ENCODE results near the gene GSS.

The GSS gene

GRCh38 chr20:34956041-34956458 lies 444 bp upstream of the GSS start:
- H3K4me3 ChIP-seq (ENCODE audit: low read length) = no peak overlapping the region
- H3K23ac ChIP-seq (ENCODE audit: low read length) = no peak overlapping the region
- peak overlapping the region; percentile 1 for H3K18ac ChIP-seq (ENCODE audit: low read length)
- no peaks in the 10 kb centered on the region for H3K79me1 ChIP-seq (ENCODE audit: low read length)
- no peak for DNase-seq
- H3K27ac ChIP-seq (ENCODE audit: low read depth, low read length) = no peak overlapping the region
- H3K4ac ChIP-seq (ENCODE audit: low read depth, low read length) = no peak overlapping the region
- H2BK5ac ChIP-seq (ENCODE audit: low read length) = no peak overlapping the region
- no peak overlapping the region for H2BK15ac ChIP-seq (replicated peaks; ENCODE audit: low read depth)
- peak overlapping the region; percentile 56 for H3K9ac ChIP-seq (ENCODE audit: low read length)
- WGBS (ENCODE audit: extremely low coverage, insufficient coverage, low lambda C conversion rate) = no CpG with 5 or more reads among the region's 6 CpGs
- H2AK5ac ChIP-seq (ENCODE audit: low read length) = no peak overlapping the region
- no peak overlapping the region for H2BK120ac ChIP-seq (ENCODE audit: low read depth, low read length)
- H3K4me2 ChIP-seq (ENCODE audit: low read length) = peak overlapping the region; percentile 69
- peaks cover 2% of the 10 kb centered on the region for H3K4me1 ChIP-seq (ENCODE audit: control insufficient read depth, low read depth, low read length)
- no peaks in the 10 kb centered on the region for H3K79me2 ChIP-seq (ENCODE audit: control insufficient read depth, insufficient read depth, low read length)
- H3K27me3 ChIP-seq (ENCODE audit: insufficient read depth, low read length, poor library complexity) = no peaks in the 10 kb centered on the region
- no peak overlapping the region for H4K5ac ChIP-seq (ENCODE audit: low read length)
- peak overlapping the region; percentile 89 for H3K56ac ChIP-seq (ENCODE audit: low read length)
- no peak overlapping the region for H4K8ac ChIP-seq (ENCODE audit: low read depth, low read length)
- no peaks in the 10 kb centered on the region for H3K36me3 ChIP-seq (ENCODE audit: control insufficient read depth, insufficient read depth, low read length)

DNA sequence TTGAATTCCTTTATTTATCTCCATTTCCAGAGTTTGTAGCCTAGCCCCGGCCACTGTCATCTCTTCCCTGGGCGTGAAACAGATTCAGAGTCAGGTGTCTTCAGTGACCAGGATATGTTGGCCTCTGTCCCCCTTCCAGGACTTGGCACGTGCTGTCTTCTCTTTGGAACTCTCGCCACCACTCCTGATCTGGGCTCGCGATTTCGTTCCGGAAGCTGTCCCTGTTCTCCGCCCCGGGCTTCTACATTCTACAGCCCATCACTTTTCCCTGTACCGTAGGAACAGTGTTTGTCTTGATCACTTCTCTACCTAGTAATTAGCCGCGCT lies 739 bp downstream of the GSS start:
- H3K27me3 ChIP-seq (ENCODE audit: insufficient read depth, low read length, poor library complexity) = no peaks in the 10 kb centered on the region
- peaks cover 2% of the 10 kb centered on the region for H3K4me1 ChIP-seq (ENCODE audit: control insufficient read depth, low read depth, low read length)
- no peak overlapping the region for H3K23ac ChIP-seq (ENCODE audit: low read length)
- no peak overlapping the region for H4K8ac ChIP-seq (ENCODE audit: low read depth, low read length)
- no peak overlapping the region for H3K18ac ChIP-seq (ENCODE audit: low read length)
- H3K79me1 ChIP-seq (ENCODE audit: low read length) = no peaks in the 10 kb centered on the region
- H3K79me2 ChIP-seq (ENCODE audit: control insufficient read depth, insufficient read depth, low read length) = no peaks in the 10 kb centered on the region
- peak; percentile 58 for DNase-seq
- H3K4ac ChIP-seq (ENCODE audit: low read depth, low read length) = peak overlapping the region; percentile 41
- peak overlapping the region; percentile 69 for H3K4me2 ChIP-seq (ENCODE audit: low read length)
- WGBS (ENCODE audit: extremely low coverage, insufficient coverage, low lambda C conversion rate) = no CpG with 5 or more reads among the region's 13 CpGs
- H3K4me3 ChIP-seq (ENCODE audit: low read length) = peak overlapping the region; percentile 39
- H2AK5ac ChIP-seq (ENCODE audit: low read length) = no peak overlapping the region
- no peak overlapping the region for H3K27ac ChIP-seq (ENCODE audit: low read depth, low read length)
- H2BK5ac ChIP-seq (ENCODE audit: low read length) = no peak overlapping the region
- H3K9ac ChIP-seq (ENCODE audit: low read length) = peak overlapping the region; percentile 92
- H4K5ac ChIP-seq (ENCODE audit: low read length) = no peak overlapping the region
- no peak overlapping the region for H2BK15ac ChIP-seq (replicated peaks; ENCODE audit: low read depth)
- H2BK120ac ChIP-seq (ENCODE audit: low read depth, low read length) = no peak overlapping the region
- H3K56ac ChIP-seq (ENCODE audit: low read length) = peak overlapping the region; percentile 84
- no peaks in the 10 kb centered on the region for H3K36me3 ChIP-seq (ENCODE audit: control insufficient read depth, insufficient read depth, low read length)

- Histone ChIP-seq H3K27me3 (ENCODE audit: insufficient read depth, low read length, poor library complexity) (no peaks in the 10 kb centered on the region), H4K5ac (ENCODE audit: low read length) (no peak overlapping the region), H3K79me1 (ENCODE audit: low read length) (no peaks in the 10 kb centered on the region), H3K4me2 (ENCODE audit: low read length) (no peak overlapping the region), H4K8ac (ENCODE audit: low read depth, low read length) (no peak overlapping the region), H3K18ac (ENCODE audit: low read length) (no peak overlapping the region), H2BK15ac (replicated peaks; ENCODE audit: low read depth) (no peak overlapping the region), H3K79me2 (ENCODE audit: control insufficient read depth, insufficient read depth, low read length) (no peaks in the 10 kb centered on the region), H3K56ac (ENCODE audit: low read length) (no peak overlapping the region), H3K36me3 (ENCODE audit: control insufficient read depth, insufficient read depth, low read length) (no peaks in the 10 kb centered on the region), H2AK5ac (ENCODE audit: low read length) (no peak overlapping the region), H2BK120ac (ENCODE audit: low read depth, low read length) (no peak overlapping the region), H3K4me3 (ENCODE audit: low read length) (no peak overlapping the region), H3K4ac (ENCODE audit: low read depth, low read length) (no peak overlapping the region), H3K9ac (ENCODE audit: low read length) (no peak overlapping the region), H3K4me1 (ENCODE audit: control insufficient read depth, low read depth, low read length) (peaks cover 2% of the 10 kb centered on the region), H3K27ac (ENCODE audit: low read depth, low read length) (no peak overlapping the region), H3K23ac (ENCODE audit: low read length) (no peak overlapping the region), H2BK5ac (ENCODE audit: low read length) (no peak overlapping the region)
- DNase-seq = no peak
- WGBS (ENCODE audit: extremely low coverage, insufficient coverage, low lambda C conversion rate) = no CpG with 5 or more reads among the region's 7 CpGs
Measured at GRCh38 chr20:34953960-34954359, 1.6 kb downstream of the GSS start.

GRCh38 chr20:34952671-34953070 lies 2.9 kb downstream of the GSS start:
- Histone ChIP-seq H4K8ac (ENCODE audit: low read depth, low read length) (no peak overlapping the region), H4K5ac (ENCODE audit: low read length) (no peak overlapping the region), H2AK5ac (ENCODE audit: low read length) (no peak overlapping the region), H3K4me2 (ENCODE audit: low read length) (no peak overlapping the region), H3K9ac (ENCODE audit: low read length) (no peak overlapping the region), H3K79me1 (ENCODE audit: low read length) (no peaks in the 10 kb centered on the region), H2BK120ac (ENCODE audit: low read depth, low read length) (no peak overlapping the region), H3K79me2 (ENCODE audit: control insufficient read depth, insufficient read depth, low read length) (no peaks in the 10 kb centered on the region), H3K4me3 (ENCODE audit: low read length) (no peak overlapping the region), H3K4ac (ENCODE audit: low read depth, low read length) (no peak overlapping the region), H3K18ac (ENCODE audit: low read length) (no peak overlapping the region), H3K56ac (ENCODE audit: low read length) (no peak overlapping the region), H3K4me1 (ENCODE audit: control insufficient read depth, low read depth, low read length) (peaks cover 2% of the 10 kb centered on the region), H3K23ac (ENCODE audit: low read length) (no peak overlapping the region), H2BK15ac (replicated peaks; ENCODE audit: low read depth) (no peak overlapping the region), H3K27ac (ENCODE audit: low read depth, low read length) (no peak overlapping the region), H3K27me3 (ENCODE audit: insufficient read depth, low read length, poor library complexity) (no peaks in the 10 kb centered on the region), H2BK5ac (ENCODE audit: low read length) (no peak overlapping the region), H3K36me3 (ENCODE audit: control insufficient read depth, insufficient read depth, low read length) (no peaks in the 10 kb centered on the region)
- no CpG with 5 or more reads among the region's 5 CpGs for WGBS (ENCODE audit: extremely low coverage, insufficient coverage, low lambda C conversion rate)
- DNase-seq = no peak

DNA sequence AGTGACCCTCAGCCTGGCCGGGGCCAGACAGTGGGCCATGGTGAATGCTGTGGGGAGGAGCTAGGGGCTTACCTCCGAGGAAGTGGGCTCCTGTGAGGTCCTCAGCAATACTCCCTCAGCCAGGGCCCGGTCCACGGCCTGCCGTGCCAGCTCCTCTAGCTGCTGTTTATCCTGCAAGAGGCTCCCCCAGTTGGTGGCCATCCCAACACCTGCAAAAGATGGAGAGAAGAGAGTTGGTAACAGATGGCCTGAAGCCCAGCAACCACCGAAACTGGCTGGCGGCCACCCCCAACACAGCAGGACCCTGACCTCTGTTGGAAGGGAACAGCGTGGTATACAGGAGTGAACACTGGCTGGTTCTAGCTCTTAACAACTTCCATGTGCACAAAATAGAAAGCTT lies 4.0 kb downstream of the GSS start:
- H3K27ac ChIP-seq (ENCODE audit: low read depth, low read length) = no peak overlapping the region
- H2BK120ac ChIP-seq (ENCODE audit: low read depth, low read length) = no peak overlapping the region
- DNase-seq = no peak
- H2BK15ac ChIP-seq (replicated peaks; ENCODE audit: low read depth) = no peak overlapping the region
- H3K4me3 ChIP-seq (ENCODE audit: low read length) = no peak overlapping the region
- H2BK5ac ChIP-seq (ENCODE audit: low read length) = no peak overlapping the region
- no peaks in the 10 kb centered on the region for H3K27me3 ChIP-seq (ENCODE audit: insufficient read depth, low read length, poor library complexity)
- peaks cover 2% of the 10 kb centered on the region for H3K4me1 ChIP-seq (ENCODE audit: control insufficient read depth, low read depth, low read length)
- no peak overlapping the region for H3K23ac ChIP-seq (ENCODE audit: low read length)
- H3K9ac ChIP-seq (ENCODE audit: low read length) = no peak overlapping the region
- no peak overlapping the region for H4K8ac ChIP-seq (ENCODE audit: low read depth, low read length)
- no CpG with 5 or more reads among the region's 8 CpGs for WGBS (ENCODE audit: extremely low coverage, insufficient coverage, low lambda C conversion rate)
- H3K79me1 ChIP-seq (ENCODE audit: low read length) = no peaks in the 10 kb centered on the region
- H3K56ac ChIP-seq (ENCODE audit: low read length) = no peak overlapping the region
- H2AK5ac ChIP-seq (ENCODE audit: low read length) = no peak overlapping the region
- no peak overlapping the region for H3K4ac ChIP-seq (ENCODE audit: low read depth, low read length)
- no peak overlapping the region for H3K4me2 ChIP-seq (ENCODE audit: low read length)
- no peak overlapping the region for H4K5ac ChIP-seq (ENCODE audit: low read length)
- no peaks in the 10 kb centered on the region for H3K79me2 ChIP-seq (ENCODE audit: control insufficient read depth, insufficient read depth, low read length)
- no peaks in the 10 kb centered on the region for H3K36me3 ChIP-seq (ENCODE audit: control insufficient read depth, insufficient read depth, low read length)
- no peak overlapping the region for H3K18ac ChIP-seq (ENCODE audit: low read length)

DNA sequence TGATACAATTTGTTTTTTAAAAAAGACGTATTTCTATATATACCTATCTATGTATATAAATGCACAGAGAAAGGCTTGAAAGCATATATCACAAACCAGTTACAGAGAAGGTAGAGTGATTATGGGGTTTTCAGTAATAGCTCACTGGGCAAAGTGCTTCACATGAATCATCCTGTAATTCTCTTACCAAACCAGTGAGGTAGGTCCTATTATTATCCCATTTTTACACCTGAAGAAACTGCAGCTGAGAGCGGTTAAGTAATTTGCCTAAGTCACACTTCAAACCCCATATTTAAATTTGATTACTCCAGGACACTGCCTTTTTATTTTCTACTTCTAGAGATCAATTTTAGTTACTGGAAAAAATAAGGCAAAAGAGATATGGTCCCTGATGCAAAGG lies 4.4 kb downstream of the GSS start:
- DNase-seq = no peak
- H3K27ac ChIP-seq (ENCODE audit: low read depth, low read length) = no peak overlapping the region

More for the DNA sequence above, 4.4 kb downstream of the GSS start:
- Histone ChIP-seq H3K79me1 (ENCODE audit: low read length) (no peaks in the 10 kb centered on the region), H4K5ac (ENCODE audit: low read length) (no peak overlapping the region), H2AK5ac (ENCODE audit: low read length) (no peak overlapping the region), H3K4me3 (ENCODE audit: low read length) (no peak overlapping the region), H3K4me2 (ENCODE audit: low read length) (no peak overlapping the region), H3K23ac (ENCODE audit: low read length) (no peak overlapping the region), H4K8ac (ENCODE audit: low read depth, low read length) (no peak overlapping the region), H3K27me3 (ENCODE audit: insufficient read depth, low read length, poor library complexity) (no peaks in the 10 kb centered on the region), H3K4me1 (ENCODE audit: control insufficient read depth, low read depth, low read length) (peaks cover 2% of the 10 kb centered on the region), H2BK5ac (ENCODE audit: low read length) (no peak overlapping the region), H2BK120ac (ENCODE audit: low read depth, low read length) (no peak overlapping the region), H2BK15ac (replicated peaks; ENCODE audit: low read depth) (no peak overlapping the region), H3K18ac (ENCODE audit: low read length) (no peak overlapping the region), H3K36me3 (ENCODE audit: control insufficient read depth, insufficient read depth, low read length) (no peaks in the 10 kb centered on the region), H3K56ac (ENCODE audit: low read length) (no peak overlapping the region), H3K9ac (ENCODE audit: low read length) (no peak overlapping the region), H3K79me2 (ENCODE audit: control insufficient read depth, insufficient read depth, low read length) (no peaks in the 10 kb centered on the region), H3K4ac (ENCODE audit: low read depth, low read length) (no peak overlapping the region)
- whole genome bisulfite sequencing (ENCODE audit: extremely low coverage, insufficient coverage, low lambda C conversion rate) = no CpG with 5 or more reads among the region's 2 CpGs

Measured in mesendoderm (in vitro differentiated cells).